ENCODE measurements around the gene OR51E2. TPM values are rescaled to one million over a fixed set of nuclear protein-coding genes. Genes with fewer than 3 reads are reported as not detected.

The OR51E2 gene
- total and polyA plus RNA-seq, 2 experiments from 2014 or later, result not detected

DNA sequence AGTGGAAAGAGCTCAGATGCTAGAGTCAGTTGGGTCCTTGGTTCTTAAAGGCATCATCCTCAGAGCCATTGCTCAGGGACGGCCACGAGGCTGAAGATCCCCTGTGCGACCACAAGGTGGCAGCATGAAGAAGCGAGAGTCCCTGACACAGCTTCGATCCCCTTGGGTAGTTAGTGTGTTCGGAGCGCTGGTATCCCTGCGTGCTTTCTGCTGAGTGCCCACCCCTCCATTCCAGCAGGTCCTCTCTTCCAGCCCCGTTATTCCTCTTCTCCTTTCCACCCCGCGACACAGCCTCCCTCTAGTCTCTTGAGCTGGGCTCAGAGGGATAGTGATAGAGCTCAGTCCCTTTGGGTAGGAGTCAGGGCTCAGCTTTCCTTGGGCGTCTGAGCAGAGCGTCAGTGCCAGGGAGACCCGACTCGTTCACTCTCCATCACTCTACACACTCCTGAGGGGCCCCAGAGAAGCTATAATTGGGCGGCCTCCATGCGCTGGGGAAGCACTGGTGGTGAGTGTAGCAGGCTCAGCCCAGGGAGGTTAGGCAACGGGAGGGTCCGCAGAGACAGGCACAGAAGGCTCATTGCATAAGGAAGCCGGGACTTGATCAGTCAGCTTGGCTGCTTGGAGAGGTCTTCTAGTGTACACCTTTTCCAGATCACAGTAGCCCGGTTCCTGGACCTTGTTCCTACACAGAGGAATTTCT lies 60.5 kb downstream of the OR51E2 start, which contains the start of gene OR51D1:
TSS of gene OR51D1 (plus strand) at position 516 of the 700 bp plus-strand sequence. CDS start 2,314 bp downstream, outside the sequence.
- peak; percentile 77 to 80 for DNase-seq (ENCODE audit: low read depth in 1 of 2, low spot score in 1 of 2)

DNA sequence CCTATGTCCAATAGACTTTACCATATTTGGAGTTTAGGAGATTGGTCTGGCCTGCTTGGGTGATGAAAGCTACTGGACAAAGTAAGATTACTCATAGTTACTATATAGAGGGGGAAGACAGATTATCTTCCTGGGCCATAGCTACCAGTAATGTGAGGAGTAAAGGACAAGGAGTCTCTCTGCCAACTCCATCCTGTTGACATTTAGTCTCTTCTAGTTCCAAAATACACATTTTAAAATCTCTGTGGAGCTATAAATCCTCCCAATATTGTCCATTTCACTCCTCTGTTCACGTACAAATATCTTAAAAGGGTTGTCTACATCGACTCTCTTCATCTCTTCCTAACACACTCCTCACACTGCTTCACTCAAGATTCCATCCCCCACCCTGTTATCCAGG lies 61.5 kb downstream of the OR51E2 start:
- no peak overlapping the region for H3K27ac ChIP-seq
- H3K27me3 ChIP-seq, result peaks cover 5% of the 10 kb centered on the region
- H3K4me3 ChIP-seq, result no peak overlapping the region
- H3K4me1 ChIP-seq (ENCODE audit: low read depth), result no peaks in the 10 kb centered on the region
- no peak for DNase-seq (ENCODE audit: low read depth in 1 of 2, low spot score in 1 of 2)
- TF ChIP-seq, protein P1, sequence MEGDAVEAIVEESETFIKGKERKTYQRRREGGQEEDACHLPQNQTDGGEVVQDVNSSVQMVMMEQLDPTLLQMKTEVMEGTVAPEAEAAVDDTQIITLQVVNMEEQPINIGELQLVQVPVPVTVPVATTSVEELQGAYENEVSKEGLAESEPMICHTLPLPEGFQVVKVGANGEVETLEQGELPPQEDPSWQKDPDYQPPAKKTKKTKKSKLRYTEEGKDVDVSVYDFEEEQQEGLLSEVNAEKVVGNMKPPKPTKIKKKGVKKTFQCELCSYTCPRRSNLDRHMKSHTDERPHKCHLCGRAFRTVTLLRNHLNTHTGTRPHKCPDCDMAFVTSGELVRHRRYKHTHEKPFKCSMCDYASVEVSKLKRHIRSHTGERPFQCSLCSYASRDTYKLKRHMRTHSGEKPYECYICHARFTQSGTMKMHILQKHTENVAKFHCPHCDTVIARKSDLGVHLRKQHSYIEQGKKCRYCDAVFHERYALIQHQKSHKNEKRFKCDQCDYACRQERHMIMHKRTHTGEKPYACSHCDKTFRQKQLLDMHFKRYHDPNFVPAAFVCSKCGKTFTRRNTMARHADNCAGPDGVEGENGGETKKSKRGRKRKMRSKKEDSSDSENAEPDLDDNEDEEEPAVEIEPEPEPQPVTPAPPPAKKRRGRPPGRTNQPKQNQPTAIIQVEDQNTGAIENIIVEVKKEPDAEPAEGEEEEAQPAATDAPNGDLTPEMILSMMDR (IDR thresholded peaks at IDR 0.05; ENCODE audit: low read depth, low read length), result no peak
- H3K36me3 ChIP-seq, result no peaks in the 10 kb centered on the region
- no peaks in the 10 kb centered on the region for H3K9me3 ChIP-seq (ENCODE audit: low read depth)

More for the DNA sequence above, 60.5 kb downstream of the OR51E2 start, which contains the start of gene OR51D1:
- Histone ChIP-seq H3K27me3 (peaks cover 5% of the 10 kb centered on the region), H3K4me3 (no peak within 1 kb of the TSS), H3K36me3 (no peaks in the 10 kb centered on the region), H3K27ac (no peak within 1 kb of the TSS), H3K4me1 (ENCODE audit: low read depth) (no peaks in the 10 kb centered on the region), H3K9me3 (ENCODE audit: low read depth) (no peaks in the 10 kb centered on the region)
- TF ChIP-seq, protein P1 (IDR thresholded peaks at IDR 0.05; ENCODE audit: low read depth, low read length), result peak; percentile 94

Other genes with a start within 250 kb of the OR51E2 start
- gene OR52K2, start 248.6 kb downstream of the OR51E2 start, total RNA-seq, result not detected in 2 replicates
- not detected in 2 replicates for gene OR52K2, start 248.6 kb downstream of the OR51E2 start, polyA plus RNA-seq
- gene OR52K1, start 215.2 kb downstream of the OR51E2 start, total RNA-seq, result not detected in 2 replicates
- not detected in 2 replicates for gene OR52K1, start 215.2 kb downstream of the OR51E2 start, polyA plus RNA-seq
- not detected in 2 replicates for gene OR52M1, start 152.7 kb downstream of the OR51E2 start, total RNA-seq
- gene OR52M1, start 152.7 kb downstream of the OR51E2 start, polyA plus RNA-seq, result not detected in 2 replicates
- not detected in 2 replicates for gene OR52I2, start 116.1 kb downstream of the OR51E2 start, total RNA-seq
- gene OR52I2, start 116.1 kb downstream of the OR51E2 start, polyA plus RNA-seq, result 0.06 TPM in 1 of 2 replicates, not detected in the other
- not detected in 2 replicates for gene OR52I1, start 103.8 kb downstream of the OR51E2 start, total RNA-seq
- 0.33 TPM in 1 of 2 replicates, not detected in the other for gene OR52I1, start 103.8 kb downstream of the OR51E2 start, polyA plus RNA-seq
- gene TRIM68, start 89.6 kb downstream of the OR51E2 start, total RNA-seq, result 9.7 and 12.8 TPM in 2 replicates
- gene TRIM68, start 89.6 kb downstream of the OR51E2 start, polyA plus RNA-seq, result 8.7 and 10.6 TPM in 2 replicates
- gene OR51D1, start 60.4 kb downstream of the OR51E2 start, total RNA-seq, result not detected in 2 replicates
- not detected in 2 replicates for gene OR51D1, start 60.4 kb downstream of the OR51E2 start, polyA plus RNA-seq
- gene OR51E1, start 53.9 kb downstream of the OR51E2 start, total RNA-seq, result not detected in 2 replicates
- not detected in 2 replicates for gene OR51E1, start 53.9 kb downstream of the OR51E2 start, polyA plus RNA-seq
- not detected in 2 replicates for gene MMP26, start 6.9 kb upstream of the OR51E2 start, total RNA-seq
- not detected in 2 replicates for gene MMP26, start 6.9 kb upstream of the OR51E2 start, polyA plus RNA-seq
- not detected in 2 replicates for gene OR51F1, start 72.1 kb upstream of the OR51E2 start, total RNA-seq
- not detected in 2 replicates for gene OR51F1, start 72.1 kb upstream of the OR51E2 start, polyA plus RNA-seq
- gene OR52R1, start 106.5 kb upstream of the OR51E2 start, total RNA-seq, result not detected in 2 replicates
- not detected in 2 replicates for gene OR52R1, start 106.5 kb upstream of the OR51E2 start, polyA plus RNA-seq
- gene OR51F2, start 123.5 kb upstream of the OR51E2 start, total RNA-seq, result not detected in 2 replicates
- not detected in 2 replicates for gene OR51F2, start 123.5 kb upstream of the OR51E2 start, polyA plus RNA-seq
- gene OR51S1, start 151.4 kb upstream of the OR51E2 start, total RNA-seq, result not detected in 2 replicates
- gene OR51S1, start 151.4 kb upstream of the OR51E2 start, polyA plus RNA-seq, result not detected in 2 replicates
- not detected in 2 replicates for gene OR51T1, start 184.0 kb upstream of the OR51E2 start, total RNA-seq
- gene OR51T1, start 184.0 kb upstream of the OR51E2 start, polyA plus RNA-seq, result not detected in 2 replicates
- gene OR51A7, start 205.9 kb upstream of the OR51E2 start, total RNA-seq, result not detected in 2 replicates
- gene OR51A7, start 205.9 kb upstream of the OR51E2 start, polyA plus RNA-seq, result not detected in 2 replicates
- gene OR51G2, start 221.5 kb upstream of the OR51E2 start, total RNA-seq, result not detected in 2 replicates
- gene OR51G2, start 221.5 kb upstream of the OR51E2 start, polyA plus RNA-seq, result not detected in 2 replicates
- not detected in 2 replicates for gene OR51G1, start 226.5 kb upstream of the OR51E2 start, total RNA-seq
- gene OR51G1, start 226.5 kb upstream of the OR51E2 start, polyA plus RNA-seq, result not detected in 2 replicates
- not detected in 2 replicates for gene OR51A4, start 249.8 kb upstream of the OR51E2 start, total RNA-seq
- not detected in 2 replicates for gene OR51A4, start 249.8 kb upstream of the OR51E2 start, polyA plus RNA-seq

Measured in cardiac muscle cell (in vitro differentiated cells and primary cell).